HG02798 (cell line): ENCODE measurements around the gene QPCTL.
"Not testable (repeated sequence)": the region's sequence is repeated elsewhere in the genome, so short reads cannot be mapped to it uniquely, and the experiment has no call there.

ENCODE experiments used
- ATAC-seq: cut with Tn5 transposase; IDR thresholded peaks from one replicate; pipeline ENCODE4 v1.9.1; 2021; ENCODE audit warnings: mild to moderate bottlenecking; ENCODE audit not compliant: unreplicated experiment, poor library complexity

Gene QPCTL

GRCh38 chr19:45716359-45717130, 24.1 kb downstream of the QPCTL start:
- no peak for ATAC-seq

- peak; percentile 95 for ATAC-seq
Measured at GRCh38 chr19:45717131-45717982, 24.9 kb downstream of the QPCTL start.

GRCh38 chr19:45717983-45718650, 25.7 kb downstream of the QPCTL start:
- ATAC-seq: no peak

- not testable (repeated sequence) for ATAC-seq
Measured at GRCh38 chr19:45720065-45720464, 27.6 kb downstream of the QPCTL start.

- not testable (repeated sequence) for ATAC-seq
Measured at GRCh38 chr19:45728683-45729082, 36.2 kb downstream of the QPCTL start.

DNA sequence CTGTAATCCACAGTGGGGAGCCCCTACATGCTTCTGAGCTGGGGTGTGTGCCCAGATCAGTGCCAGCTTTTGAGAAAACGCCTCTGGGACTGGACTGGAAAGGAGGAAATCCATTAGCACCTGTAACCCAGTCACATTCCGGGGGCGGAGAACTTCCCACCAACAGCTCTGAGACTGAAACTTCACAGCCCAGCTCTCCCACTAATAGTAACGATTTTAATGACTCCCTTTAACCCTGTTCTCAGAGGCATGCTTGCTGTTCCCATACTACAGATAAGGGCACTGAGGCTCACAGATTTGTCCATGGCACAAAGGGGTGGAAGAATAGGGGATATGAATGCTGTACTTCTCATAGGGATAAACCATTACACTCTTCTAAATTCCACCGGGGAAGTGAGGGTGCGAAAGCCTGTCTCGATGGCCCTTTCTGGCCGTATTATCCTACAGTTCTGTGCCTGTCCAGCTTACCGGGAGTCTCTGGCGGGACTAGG, 37.4 kb downstream of the QPCTL start:
- ATAC-seq: no peak

DNA sequence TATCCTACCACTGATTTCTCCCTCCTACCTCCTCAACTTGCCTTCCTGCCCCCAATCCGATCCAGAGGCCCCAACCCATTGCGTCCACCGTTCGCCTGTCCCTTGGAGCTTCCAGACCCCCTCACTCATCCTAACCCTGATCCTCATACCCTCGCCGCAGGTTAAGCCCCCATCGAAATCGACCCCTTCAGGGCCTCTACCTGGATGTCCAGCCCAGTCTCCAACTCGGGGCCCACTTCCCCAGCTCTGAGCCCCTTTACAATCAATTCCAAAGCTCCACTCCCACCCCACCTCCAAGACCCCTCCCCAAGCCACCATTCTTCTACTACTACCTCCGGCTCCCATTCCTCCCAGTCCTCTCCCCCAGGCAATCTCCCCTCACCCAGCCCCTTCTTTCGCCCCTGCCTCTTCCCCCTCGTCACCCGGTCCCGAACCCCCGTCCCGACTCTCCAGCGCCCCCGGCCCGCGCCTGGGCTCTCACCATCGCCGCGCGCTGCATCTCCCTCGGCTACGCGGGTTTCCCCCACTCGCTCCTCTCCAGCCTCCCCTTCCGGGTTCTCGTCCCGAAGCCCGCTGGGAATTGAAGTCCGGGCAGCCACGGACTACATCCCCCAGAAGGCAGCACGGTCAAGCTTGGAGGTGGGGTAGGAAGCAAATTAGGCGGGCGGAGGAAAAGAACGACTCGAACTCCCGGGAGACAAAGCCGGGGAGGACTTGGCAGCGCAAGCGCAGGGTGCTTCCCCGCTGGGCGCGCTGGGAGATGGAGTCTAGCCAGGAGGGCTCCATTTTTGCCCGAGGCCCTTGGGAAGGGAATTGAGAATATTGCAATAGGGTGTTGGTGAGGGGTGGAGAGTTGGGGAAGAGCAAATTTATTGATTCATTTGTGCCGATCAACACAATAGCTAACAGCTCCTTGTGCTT, 38.2 kb downstream of the QPCTL start, which contains the start of gene FBXO46:
Gene FBXO46, minus strand, starts transcription at position 529 of the 921 bp plus-strand sequence. CDS start 17,401 bp downstream, outside the sequence.
- peak; percentile 95 for ATAC-seq

DNA sequence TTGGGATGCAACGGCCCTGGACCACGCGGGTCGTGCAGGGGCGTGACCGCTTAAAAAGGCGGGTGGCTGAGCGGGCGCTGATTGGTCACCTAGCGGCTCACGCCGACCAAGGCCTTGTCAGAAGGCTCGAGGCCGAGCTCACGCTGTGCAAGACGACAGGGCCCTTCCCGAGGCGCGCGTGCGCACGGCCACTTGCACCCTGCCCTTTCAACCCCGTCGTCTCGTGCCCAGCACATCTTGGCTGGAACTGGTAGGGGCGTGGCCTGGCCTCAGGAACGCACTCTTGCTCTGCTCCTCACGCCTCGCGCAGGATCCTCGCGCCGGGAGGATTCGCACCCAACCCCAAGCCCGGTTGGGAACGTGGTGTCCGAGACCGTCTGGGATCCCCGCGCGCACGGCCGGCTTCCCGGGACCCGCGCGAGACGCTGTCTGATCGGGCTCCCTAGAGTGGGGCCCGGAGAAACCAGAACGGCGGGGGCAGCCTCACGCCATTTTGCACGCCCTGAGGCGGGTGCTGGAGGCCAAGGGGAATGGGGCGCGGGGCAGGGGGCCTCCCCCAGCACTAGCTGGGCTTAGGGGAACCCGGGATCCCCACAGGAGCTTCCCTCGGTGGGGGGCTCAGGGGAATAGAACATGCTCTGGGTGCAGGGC, 40.8 kb downstream of the QPCTL start, which contains the start of gene MEIOSIN:
Gene MEIOSIN, plus strand, starts transcription at position 280 of the 651 bp plus-strand sequence. CDS start 1,938 bp downstream, outside the sequence.
- ATAC-seq: no peak

DNA sequence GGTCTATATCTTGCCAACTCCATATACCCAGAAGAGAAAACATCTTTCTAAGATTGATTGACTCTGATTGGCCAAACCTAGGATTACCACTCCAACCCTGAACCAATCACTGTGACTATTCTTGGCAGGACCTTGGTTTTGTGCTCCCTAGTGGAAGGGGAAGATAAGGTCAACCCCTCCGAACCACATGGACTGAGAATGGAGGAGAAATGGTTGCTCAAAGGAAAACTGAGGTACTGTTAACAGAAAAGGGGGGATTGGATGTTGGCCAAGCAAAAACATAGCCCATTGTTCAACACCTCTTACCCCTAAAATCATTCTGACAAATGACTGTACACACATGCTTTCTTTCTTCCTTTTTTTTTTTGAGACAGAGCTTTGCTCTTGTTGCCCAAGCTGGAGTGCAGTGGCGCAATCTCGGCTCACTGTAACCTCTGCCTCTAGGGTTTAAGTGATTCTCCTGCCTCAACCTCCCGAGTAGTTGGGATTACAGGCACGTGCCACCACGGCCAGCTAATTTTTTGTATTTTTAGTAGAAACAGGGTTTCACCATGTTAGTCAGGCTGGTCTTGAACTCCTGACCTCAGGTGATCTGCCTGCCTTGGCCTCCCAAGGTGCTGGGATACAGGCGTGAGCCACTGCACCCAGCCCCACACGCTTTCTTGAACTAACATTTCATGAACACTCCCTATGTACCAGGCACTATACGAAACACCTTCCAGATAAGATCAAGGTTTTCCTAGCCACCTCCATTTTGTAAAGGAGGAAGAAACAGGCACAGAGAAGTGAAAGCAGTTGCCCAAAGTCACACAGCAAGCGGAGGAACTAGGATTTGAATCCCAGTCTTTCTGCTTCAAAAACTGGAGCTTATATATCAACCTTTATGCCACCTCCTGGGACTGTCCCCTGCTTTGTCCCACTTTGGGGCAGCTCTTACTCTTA, 47.3 kb downstream of the QPCTL start:
- no peak for ATAC-seq

DNA sequence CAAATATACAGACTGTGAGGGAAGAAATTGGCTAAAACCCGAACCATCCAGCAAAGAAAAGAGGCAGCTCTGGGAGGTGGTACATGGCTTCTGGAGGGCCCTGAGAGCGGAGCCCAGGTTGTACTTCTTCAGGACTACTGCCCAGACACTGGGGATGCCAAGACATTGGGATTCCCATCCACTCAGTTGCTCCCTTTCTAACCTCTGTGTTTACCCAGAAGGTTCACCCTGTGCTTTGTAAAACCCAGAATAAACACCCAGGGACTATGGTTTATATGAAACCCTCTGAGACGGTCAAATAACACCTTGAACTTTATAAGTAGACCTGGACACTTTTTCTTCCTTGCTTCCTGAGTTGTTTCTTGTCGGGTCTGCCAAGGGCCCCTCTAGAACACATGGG, 50.5 kb downstream of the QPCTL start:
- no peak for ATAC-seq

GRCh38 chr19:45745606-45746005, 53.1 kb downstream of the QPCTL start:
- no peak for ATAC-seq

DNA sequence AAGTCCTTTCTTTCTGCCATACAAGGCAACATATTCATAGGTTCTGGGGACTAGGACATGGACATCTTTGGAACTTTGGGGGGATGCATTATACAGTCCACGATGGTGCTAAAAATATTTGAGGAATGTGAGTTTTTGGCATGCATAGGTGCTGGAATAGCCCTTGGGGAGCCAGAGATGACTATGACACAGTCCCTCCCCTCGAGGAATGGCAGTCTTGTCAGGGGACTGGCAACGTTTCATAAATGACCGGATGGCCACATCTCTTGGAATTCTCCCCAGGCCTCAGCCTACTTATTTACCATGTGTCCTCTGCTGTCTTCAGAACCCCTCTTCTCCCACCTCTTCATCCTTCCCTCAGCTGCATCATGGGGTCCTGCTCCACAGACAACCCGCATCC, 54.4 kb downstream of the QPCTL start:
- no peak for ATAC-seq

GRCh38 chr19:45747513-45747912, 55.0 kb downstream of the QPCTL start:
- no peak for ATAC-seq

DNA sequence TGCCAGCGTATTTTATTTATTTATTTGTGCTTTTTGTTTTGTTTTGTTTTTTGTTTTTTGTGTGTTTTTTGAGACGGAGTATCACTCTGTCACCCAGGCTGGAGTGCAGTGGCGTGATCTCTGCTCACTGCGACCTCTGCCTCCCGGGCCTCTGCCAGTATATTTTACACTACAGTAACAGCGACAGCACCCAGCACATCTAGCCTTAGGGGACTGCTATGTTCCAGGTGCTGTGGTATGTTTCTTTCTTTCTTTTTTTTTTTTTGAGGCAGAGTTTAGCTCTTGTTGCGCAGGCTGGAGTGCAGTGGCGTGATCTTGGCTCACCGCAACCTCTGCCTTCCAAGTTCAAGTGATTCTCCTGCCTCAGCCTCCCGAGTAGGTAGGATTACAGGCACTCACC, 59.0 kb downstream of the QPCTL start:
- not testable (repeated sequence) for ATAC-seq

GRCh38 chr19:45752639-45753038, 60.2 kb downstream of the QPCTL start:
- ATAC-seq: no peak

DNA sequence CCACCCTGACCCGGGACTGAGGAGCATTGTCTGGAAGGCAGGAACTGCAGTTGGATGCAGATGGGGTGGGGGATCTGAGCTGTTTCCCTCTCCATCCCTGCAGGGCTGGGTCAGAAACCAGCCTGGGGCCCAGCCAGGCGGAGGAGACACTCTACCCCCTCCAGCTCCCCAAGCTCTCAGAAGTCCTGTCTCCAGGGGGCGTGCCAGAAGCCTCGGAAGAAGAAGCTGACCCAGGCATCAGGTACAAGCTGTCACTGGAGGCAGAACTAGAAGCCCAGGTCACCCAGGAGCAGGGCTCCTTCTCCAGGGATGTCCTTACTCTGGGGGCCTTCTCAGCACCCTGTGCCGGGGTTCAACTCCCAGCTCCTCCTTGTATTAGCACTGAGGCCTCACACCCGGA, 61.1 kb downstream of the QPCTL start:
- ATAC-seq: no peak
